GM21447 (cell line): Measurements from ENCODE around the gene RAD52.

Experiments
- ATAC-seq: cut with Tn5 transposase; IDR thresholded peaks from one replicate; pipeline ENCODE4 v1.9.1; 2021; ENCODE audit not compliant: unreplicated experiment

RAD52 gene

DNA sequence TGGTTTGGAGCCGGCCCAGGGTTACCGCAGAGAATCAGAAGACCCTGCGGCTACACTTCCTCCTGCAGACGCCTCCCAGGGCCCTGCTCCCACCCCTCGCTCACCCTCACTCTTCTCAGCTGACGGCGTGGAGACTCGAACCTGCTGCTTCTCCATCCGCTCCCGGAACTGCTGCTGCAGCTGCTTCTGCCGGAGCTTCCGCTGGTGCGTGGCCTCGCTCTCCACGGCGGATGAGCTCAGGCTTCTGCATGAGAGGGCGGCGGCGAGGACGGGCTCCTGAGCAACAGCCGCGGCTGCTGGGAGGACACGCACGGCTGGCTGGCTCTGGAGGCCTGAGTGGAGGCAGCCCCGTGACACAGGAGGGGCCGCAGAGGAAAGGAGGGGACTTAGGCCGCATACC lies 33.3 kb downstream of the RAD52 start:
- ATAC-seq, result no peak

GRCh38 chr12:915090-915489 lies 34.4 kb downstream of the RAD52 start:
- ATAC-seq, result no peak

GRCh38 chr12:913919-914698 lies 35.4 kb downstream of the RAD52 start:
- no peak for ATAC-seq

DNA sequence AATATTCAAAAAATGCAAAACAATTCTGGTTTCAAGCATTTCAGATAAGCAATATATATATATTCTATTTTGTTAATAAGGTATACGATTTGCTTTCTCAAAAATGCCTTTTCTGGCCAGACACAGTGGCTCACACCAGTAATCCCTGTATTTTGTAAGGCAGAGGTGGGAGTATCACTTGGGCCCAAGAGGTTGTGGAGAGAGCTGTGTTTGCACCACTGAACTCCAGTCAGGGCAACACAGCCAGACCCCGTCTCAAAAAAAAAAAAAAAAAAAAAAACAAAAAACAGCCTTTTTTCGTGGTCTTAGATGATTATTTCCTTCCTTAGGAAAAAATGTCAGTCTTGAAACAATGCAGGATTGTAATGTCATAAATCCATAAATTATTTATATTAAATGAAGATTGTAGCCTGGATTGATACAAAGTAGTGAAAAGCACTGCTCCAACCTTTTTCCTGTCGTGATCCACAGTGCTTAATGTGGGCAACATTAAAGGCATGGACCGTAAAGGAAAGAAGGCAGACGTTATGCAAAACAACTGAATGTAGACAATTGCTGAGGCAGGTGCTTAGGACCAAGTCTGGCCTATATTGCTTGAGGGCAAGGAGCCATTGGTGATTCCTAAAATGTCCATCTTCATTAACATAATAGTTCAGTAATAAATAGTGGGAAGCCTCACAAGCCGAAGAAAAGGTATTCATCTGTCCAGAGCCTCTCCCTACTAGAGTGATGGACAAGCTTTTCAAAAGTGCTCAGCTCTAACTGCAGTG lies 36.8 kb downstream of the RAD52 start:
- no peak for ATAC-seq

- ATAC-seq, result no peak
Measured at GRCh38 chr12:911191-911826, 38.2 kb downstream of the RAD52 start.

GRCh38 chr12:910416-910815 lies 39.1 kb downstream of the RAD52 start:
- ATAC-seq, result no peak

- ATAC-seq, result no peak
Measured at GRCh38 chr12:909861-910260, 39.6 kb downstream of the RAD52 start.

GRCh38 chr12:907413-908185 lies 41.9 kb downstream of the RAD52 start:
- ATAC-seq, result no peak

DNA sequence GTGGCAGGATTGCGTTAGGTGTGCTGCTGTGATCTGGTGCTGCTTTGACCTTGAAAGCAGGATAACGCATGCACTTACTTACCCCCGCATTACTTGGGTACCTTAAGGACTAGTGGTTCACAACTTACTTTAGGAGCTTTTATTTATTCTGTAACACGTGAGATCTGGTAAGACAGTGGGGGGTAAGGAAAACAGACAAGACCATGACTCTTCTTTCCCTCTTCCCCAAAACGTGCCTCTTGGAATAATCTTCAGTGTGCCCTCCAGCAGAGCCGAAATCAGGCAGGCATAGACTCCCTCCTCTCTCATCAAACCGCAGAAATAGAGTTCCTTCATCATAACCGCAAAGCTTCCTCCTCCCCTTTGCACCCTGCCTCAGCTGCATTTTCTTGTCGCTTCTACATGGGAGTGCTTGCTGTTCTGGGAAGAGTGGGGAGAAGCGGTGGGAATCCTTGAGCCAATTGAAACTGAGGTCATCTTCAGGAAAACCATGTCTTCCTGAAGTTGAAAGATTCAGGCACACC lies 43.4 kb downstream of the RAD52 start:
- ATAC-seq, result no peak

DNA sequence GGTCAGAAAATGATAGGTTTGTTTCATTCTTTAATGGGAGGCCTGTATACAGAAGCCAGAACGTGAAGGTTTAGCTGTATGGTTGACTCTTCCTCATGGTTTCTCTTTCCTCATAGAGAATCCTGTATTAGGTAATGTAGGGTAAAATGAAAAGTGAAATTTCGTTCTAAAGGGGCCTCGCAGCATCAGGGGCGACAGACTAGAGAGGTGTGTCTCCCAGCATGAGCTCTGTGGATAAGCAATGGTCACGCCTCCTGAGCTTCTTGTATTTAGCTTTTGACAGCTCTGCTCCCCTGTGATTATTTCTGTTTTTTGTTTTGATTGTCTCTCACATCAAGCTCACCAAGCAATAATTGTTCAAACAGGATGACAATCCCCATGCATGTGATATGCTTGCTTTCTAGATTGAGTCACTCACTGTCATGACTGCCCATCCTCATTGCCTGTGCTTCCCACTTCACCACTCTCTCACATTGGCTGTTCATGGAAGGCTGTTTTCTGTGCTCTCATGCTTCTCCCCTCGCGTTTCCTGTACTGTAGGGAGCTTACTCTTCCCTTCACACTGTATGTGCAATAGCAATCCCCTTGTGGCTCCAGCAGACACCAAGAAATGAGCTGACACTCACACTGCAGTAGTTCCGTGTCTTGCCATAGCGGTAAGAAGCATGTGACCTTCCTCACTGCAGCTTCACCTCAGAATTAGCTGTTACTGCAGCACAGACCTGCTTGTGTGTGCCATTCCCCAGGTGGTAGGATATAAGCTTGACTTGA lies 44.0 kb downstream of the RAD52 start:
- no peak for ATAC-seq

GRCh38 chr12:904010-904414 lies 45.5 kb downstream of the RAD52 start:
- ATAC-seq, result no peak

- no peak for ATAC-seq
Measured at GRCh38 chr12:903055-903454, 46.4 kb downstream of the RAD52 start.

DNA sequence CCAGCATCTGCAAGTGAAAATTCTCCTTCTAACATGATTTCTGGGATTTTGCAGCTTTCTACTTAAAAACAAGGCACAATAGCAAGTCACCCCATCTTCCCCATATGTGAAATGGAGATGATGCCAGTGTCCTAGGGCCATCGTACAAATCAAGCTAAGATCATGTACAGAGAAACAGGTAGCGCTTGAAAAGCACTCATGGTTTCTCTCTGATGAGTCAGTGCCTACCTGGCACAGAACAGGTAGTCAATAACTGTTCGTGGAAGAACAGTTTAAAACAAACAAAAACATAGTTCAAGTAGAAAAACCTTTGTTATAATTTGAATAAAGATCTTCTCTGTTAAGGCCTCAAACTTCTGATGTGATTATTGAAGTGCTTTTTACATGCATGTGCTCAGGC lies 46.9 kb downstream of the RAD52 start:
- ATAC-seq, result no peak

DNA sequence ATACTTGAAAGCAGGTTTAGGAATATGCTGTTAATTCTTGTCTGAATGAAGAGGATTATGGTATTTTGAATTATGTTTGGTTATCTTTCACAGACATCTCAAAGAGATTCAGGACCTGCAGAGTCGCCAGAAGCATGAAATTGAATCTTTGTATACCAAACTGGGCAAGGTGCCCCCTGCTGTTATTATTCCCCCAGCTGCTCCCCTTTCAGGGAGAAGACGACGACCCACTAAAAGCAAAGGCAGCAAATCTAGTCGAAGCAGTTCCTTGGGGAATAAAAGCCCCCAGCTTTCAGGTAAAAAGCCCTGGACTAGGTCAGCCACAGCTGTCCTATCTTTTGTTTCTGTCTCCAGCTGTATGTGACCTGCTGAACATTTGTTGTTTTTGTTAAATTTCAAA lies 52.1 kb downstream of the RAD52 start:
- ATAC-seq, result no peak

GRCh38 chr12:896031-896430 lies 53.5 kb downstream of the RAD52 start:
- no peak for ATAC-seq

DNA sequence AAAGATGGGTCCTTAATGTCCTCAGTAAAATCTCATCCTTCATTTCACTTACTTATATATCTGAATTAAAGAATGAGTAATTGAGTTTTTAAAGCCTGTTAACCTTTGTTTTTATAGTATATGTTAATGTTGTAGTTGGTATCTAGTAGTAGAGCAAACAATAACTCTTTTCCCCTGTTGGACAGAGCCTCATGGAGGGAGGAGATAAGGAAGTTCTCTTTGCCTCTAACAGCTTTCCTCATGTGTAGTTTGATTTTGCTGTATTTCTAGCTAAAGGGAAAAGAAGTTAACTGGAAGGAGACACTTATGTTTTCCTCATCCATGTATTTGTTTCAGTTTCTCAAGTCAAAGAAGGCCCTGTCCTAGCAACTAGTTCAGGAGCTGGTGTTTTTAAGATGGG lies 55.3 kb downstream of the RAD52 start:
- no peak for ATAC-seq

DNA sequence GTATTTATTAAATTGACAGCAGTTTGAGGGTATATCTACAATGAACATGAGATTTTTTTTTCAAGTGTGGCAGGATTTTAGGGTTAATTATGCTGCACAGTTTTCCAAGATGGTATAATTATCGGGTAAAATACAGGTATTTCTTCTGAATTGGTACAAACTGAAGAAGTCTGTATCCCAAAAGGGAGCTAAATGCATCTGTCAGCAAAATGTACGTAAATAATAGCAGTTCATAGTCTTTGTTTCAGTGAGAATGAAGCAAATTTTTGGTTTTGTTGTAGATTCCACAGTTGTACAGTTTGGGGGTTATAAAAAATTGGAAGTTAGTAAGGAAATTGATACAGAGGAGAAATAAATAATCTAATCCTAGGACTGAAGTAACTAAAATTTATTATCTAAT lies 63.3 kb downstream of the RAD52 start:
- ATAC-seq, result no peak

DNA sequence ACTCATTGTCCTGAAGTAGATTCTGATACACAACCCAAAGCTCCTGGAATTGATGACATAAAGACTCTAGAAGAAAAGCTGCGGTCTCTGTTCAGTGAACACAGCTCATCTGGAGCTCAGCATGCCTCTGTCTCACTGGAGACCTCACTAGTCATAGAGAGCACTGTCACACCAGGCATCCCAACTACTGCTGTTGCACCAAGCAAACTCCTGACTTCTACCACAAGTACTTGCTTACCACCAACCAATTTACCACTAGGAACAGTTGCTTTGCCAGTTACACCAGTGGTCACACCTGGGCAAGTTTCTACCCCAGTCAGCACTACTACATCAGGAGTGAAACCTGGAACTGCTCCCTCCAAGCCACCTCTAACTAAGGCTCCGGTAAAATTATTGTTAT lies 63.8 kb downstream of the RAD52 start:
- no peak for ATAC-seq

GRCh38 chr12:884746-885414 lies 64.6 kb downstream of the RAD52 start:
- ATAC-seq, result no peak

DNA sequence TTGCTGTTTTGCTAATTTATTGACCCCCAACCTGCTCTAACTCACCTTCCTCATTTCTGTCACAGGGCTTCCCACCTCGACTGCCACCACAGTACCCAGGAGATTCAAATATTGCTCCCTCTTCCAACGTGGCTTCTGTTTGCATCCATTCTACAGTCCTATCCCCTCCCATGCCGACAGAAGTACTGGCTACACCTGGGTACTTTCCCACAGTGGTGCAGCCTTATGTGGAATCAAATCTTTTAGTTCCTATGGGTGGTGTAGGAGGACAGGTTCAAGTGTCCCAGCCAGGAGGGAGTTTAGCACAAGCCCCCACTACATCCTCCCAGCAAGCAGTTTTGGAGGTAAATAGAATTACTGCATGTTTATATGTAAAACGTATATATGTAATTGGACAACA lies 68.8 kb downstream of the RAD52 start:
- ATAC-seq, result no peak
